HEK293 (cell line): Measurements from ENCODE around the gene AMIGO1.

ENCODE experiments used
- CTCF ChIP-seq: fragments of 450-650 bp; formaldehyde crosslinking; IDR thresholded peaks from 2 replicates; pipeline ENCODE4 v1.5.1; 2016; ENCODE audit warnings: missing biosample characterization, missing genetic modification characterization
- WT1 ChIP-seq: fragments of 450-650 bp; formaldehyde crosslinking; IDR thresholded peaks from 2 replicates; pipeline ENCODE4 v1.5.1; 2016; ENCODE audit warnings: missing biosample characterization, missing genetic modification characterization
- ZNF114 ChIP-seq: fragments of 450-650 bp; formaldehyde crosslinking; IDR thresholded peaks from 2 replicates; pipeline ENCODE4 v1.5.0; 2017; ENCODE audit warnings: missing biosample characterization, missing genetic modification characterization
- ZNF202 ChIP-seq: fragments of 450-650 bp; formaldehyde crosslinking; IDR thresholded peaks from 2 replicates; pipeline ENCODE4 v1.5.1; 2016; ENCODE audit warnings: missing biosample characterization, missing genetic modification characterization, borderline replicate concordance
- ZNF274 ChIP-seq, 2 experiments: fragments of 200-500 bp in 1 of 2; fragments of 450-650 bp in 1 of 2; sonication (Bioruptor generic) in 1 of 2; formaldehyde crosslinking in 1 of 2; IDR thresholded peaks; 2 replicates each; pipeline versions ENCODE4 v1.5.1 to v1.6.1; 2014 to 2016; ENCODE audit warnings: borderline replicate concordance in 1 of 2, inconsistent platforms in 1 of 2, low read length in 1 of 2, missing biosample characterization in 1 of 2, missing genetic modification characterization in 1 of 2
- ZNF311 ChIP-seq: fragments of 450-650 bp; formaldehyde crosslinking; IDR thresholded peaks from 2 replicates; pipeline ENCODE4 v1.5.1; 2017; ENCODE audit warnings: missing biosample characterization, missing genetic modification characterization, borderline replicate concordance
- ZNF433 ChIP-seq: fragments of 450-650 bp; formaldehyde crosslinking; IDR thresholded peaks from 2 replicates; pipeline ENCODE4 v1.5.1; 2016; ENCODE audit warnings: missing biosample characterization, missing genetic modification characterization, low read depth
- ZNF660 ChIP-seq: fragments of 450-650 bp; IDR thresholded peaks from 2 replicates; pipeline ENCODE4 v1.5.1; 2018; ENCODE audit warnings: missing biosample characterization, mild to moderate bottlenecking, missing genetic modification characterization
- ZNF677 ChIP-seq: fragments of 450-650 bp; IDR thresholded peaks from 2 replicates; pipeline ENCODE4 v1.5.0; 2018; ENCODE audit warnings: missing biosample characterization, mild to moderate bottlenecking, missing genetic modification characterization, moderate library complexity
- ZNF791 ChIP-seq: fragments of 450-650 bp; formaldehyde crosslinking; IDR thresholded peaks from 2 replicates; pipeline ENCODE4 v1.5.1; 2016; ENCODE audit warnings: missing biosample characterization, missing genetic modification characterization

GRCh38 chr1:109499081-109499480, 10.4 kb downstream of the AMIGO1 start:
- TF ChIP-seq ZNF202 (tag by site-specific recombination) (no peak), CTCF (tag by site-specific recombination) (no peak), ZNF677 (no peak), ZNF791 (tag by site-specific recombination) (no peak), WT1 (tag by site-specific recombination) (no peak), ZNF311 (no peak), ZNF433 (tag by site-specific recombination) (no peak), ZNF274 (IDR thresholded peaks at IDR 0.05; ENCODE audit: low read length) (no peak), ZNF274 (tag by site-specific recombination; IDR thresholded peaks at IDR 0.05; ENCODE audit: borderline replicate concordance) (no peak), ZNF660 (tag by site-specific recombination) (no peak), ZNF114 (tag by site-specific recombination) (no peak)
